GM12878 (cell line): ENCODE data around the gene SELENOO. TPM values are rescaled to one million over a fixed set of nuclear protein-coding genes. Genes with fewer than 3 reads are reported as not detected.
A peak's percentile ranks its signal among the peaks of the same experiment; 100 is the strongest.

Experiments
- ATAC-seq: fragments of 200-7000 bp; cut with Tn5 transposase; 3 replicates; pipeline ENCODE4 v1.9.1; 2020; ENCODE audit warnings: mild to moderate bottlenecking, moderate library complexity
- BruUV-seq: library from RNA; stranded (reverse); fragments of 400-500 nt; replicated peaks from 2 replicates; lab custom pipeline; 2021; lab: Mats Ljungman, UMichigan
- CTCF ChIA-PET: fragments of 300-600 bp; sonication (Branson Sonifier 250); formaldehyde crosslinking; extraction: SDS; loops from one replicate; lab custom pipeline; 2021; ENCODE audit warnings: inconsistent platforms; lab: Yijun Ruan, JAX
- POLR2A ChIA-PET: fragments of 350-600 bp; formaldehyde crosslinking; extraction: SDS; loops from one replicate; lab custom pipeline; 2021; ENCODE audit warnings: inconsistent platforms; lab: Charles Lee
- RAD21 ChIA-PET: fragments of 300-600 bp; sonication (Branson Sonifier 250); formaldehyde crosslinking; loops from one replicate; lab custom pipeline; 2023; ENCODE audit warnings: antibody characterized with exemption; ENCODE audit not compliant: unreplicated experiment; lab: Charles Lee
- SMC1A ChIA-PET: fragments of 300-600 bp; sonication (Branson Sonifier 250); formaldehyde crosslinking; loops from one replicate; lab custom pipeline; 2023; ENCODE audit not compliant: unreplicated experiment, uncharacterized antibody; lab: Charles Lee
- DNase-seq: peaks from one replicate; pipeline ENCODE4 v3.0.0-alpha.2; 2011; ENCODE audit warnings: low read depth, low spot score
- FAIRE-seq: peaks from 3 replicates; lab custom pipeline; 2011; peaks lifted over from hg19 to GRCh38; lab: Jason Lieb, UNC
- H2AFZ ChIP-seq: 2 replicates; pipeline ENCODE4 v1.6.0; 2011; ENCODE audit warnings: low read depth, low read length, control low read depth; ENCODE audit not compliant: control insufficient read depth
- H3K27ac ChIP-seq: 2 replicates; pipeline ENCODE4 v1.5.1; 2011; ENCODE audit warnings: control low read depth; ENCODE audit not compliant: control insufficient read depth, insufficient read depth
- H3K27me3 ChIP-seq, 2 experiments: replicated peaks in 1 of 2; 2 replicates each; pipeline versions ENCODE4 v1.6.0 to v1.6.1; 2011; ENCODE audit warnings: low read length in 1 of 2; ENCODE audit not compliant: control insufficient read depth in 2 of 2, insufficient read depth in 2 of 2
- H3K36me3 ChIP-seq, 2 experiments: 2 replicates each; pipeline ENCODE4 v1.5.1; 2011; ENCODE audit warnings: low read length in 1 of 2; ENCODE audit not compliant: control insufficient read depth in 2 of 2, insufficient read depth in 2 of 2
- H3K4me1 ChIP-seq: 2 replicates; pipeline ENCODE4 v1.6.1; 2011; ENCODE audit warnings: mild to moderate bottlenecking, low read length, moderate library complexity, mixed read lengths; ENCODE audit not compliant: control insufficient read depth, insufficient read depth
- H3K4me2 ChIP-seq: 2 replicates; pipeline ENCODE4 v1.6.0; 2011; ENCODE audit warnings: control low read depth; ENCODE audit not compliant: control insufficient read depth, insufficient read depth
- H3K4me3 ChIP-seq: fragments of 200-600 bp; sonication (generic); 2 replicates; pipeline ENCODE4 v1.5.1; 2016
- H3K79me2 ChIP-seq: 2 replicates; pipeline ENCODE4 v1.6.0; 2011; ENCODE audit warnings: low read length; ENCODE audit not compliant: control insufficient read depth, insufficient read depth
- H3K9ac ChIP-seq: 2 replicates; pipeline ENCODE4 v1.8.0; 2011; ENCODE audit warnings: low read length, control low read depth, mixed read lengths; ENCODE audit not compliant: control insufficient read depth, insufficient read depth
- H3K9me3 ChIP-seq: replicated peaks from 3 replicates; pipeline ENCODE4 v1.5.1; 2011; ENCODE audit warnings: mild to moderate bottlenecking, low read length; ENCODE audit not compliant: control insufficient read depth, insufficient read depth
- H4K20me1 ChIP-seq: 2 replicates; pipeline ENCODE4 v1.6.0; 2011; ENCODE audit not compliant: control insufficient read depth, insufficient read depth
- BMI1 ChIP-seq: fragments of 450-650 bp; IDR thresholded peaks from 2 replicates; pipeline ENCODE4 v1.6.1; 2016; ENCODE audit warnings: mild to moderate bottlenecking, moderate library complexity, borderline replicate concordance
- EGR1 ChIP-seq, 2 experiments: IDR thresholded peaks; 1 replicate in 1 of 2; 2 replicates in 1 of 2; pipeline ENCODE4 v1.6.1; 2011 to 2012; ENCODE audit warnings: low read depth in 2 of 2, low read length in 2 of 2, borderline replicate concordance in 1 of 2, mild to moderate bottlenecking in 1 of 2, moderate library complexity in 1 of 2
- EP300 ChIP-seq, 2 experiments: fragments of 150-350 bp in 1 of 2; IDR thresholded peaks; 2 replicates each; pipeline ENCODE4 v1.6.1; 2011 to 2012; ENCODE audit warnings: low read depth in 2 of 2, low read length in 2 of 2, borderline replicate concordance in 1 of 2, improper control_type of control experiment in 1 of 2, inconsistent platforms in 1 of 2; ENCODE audit not compliant: control insufficient read depth in 1 of 2
- GATAD2B ChIP-seq: fragments of 450-650 bp; conservative IDR thresholded peaks from 2 replicates; pipeline ENCODE4 v1.6.1; 2017; ENCODE audit warnings: low read depth, mild to moderate bottlenecking, moderate library complexity
- NR2C1 ChIP-seq: fragments of 450-650 bp; IDR thresholded peaks from 2 replicates; pipeline ENCODE4 v1.6.1; 2017; ENCODE audit warnings: antibody characterized with exemption, mild to moderate bottlenecking, moderate library complexity
- POLR2A ChIP-seq: IDR thresholded peaks from 2 replicates; pipeline ENCODE4 v1.6.1; 2011; ENCODE audit warnings: low read depth, mild to moderate bottlenecking, low read length
- POU2F2 ChIP-seq: IDR thresholded peaks from 3 replicates; pipeline ENCODE4 v1.6.1; 2011; ENCODE audit warnings: low read depth, mild to moderate bottlenecking, low read length, borderline replicate concordance
- RELA ChIP-seq: fragments of 450-650 bp; IDR thresholded peaks from 2 replicates; pipeline ENCODE4 v1.8.0; 2014; ENCODE audit warnings: borderline replicate concordance; ENCODE audit not compliant: partially characterized antibody
- TCF7 ChIP-seq: IDR thresholded peaks from 2 replicates; pipeline ENCODE4 v1.6.1; 2014; ENCODE audit warnings: antibody characterized with exemption, borderline replicate concordance
- YBX1 ChIP-seq: fragments of 450-650 bp; IDR thresholded peaks from 2 replicates; pipeline ENCODE4 v1.6.1; 2016; ENCODE audit warnings: antibody characterized with exemption
- WGBS: methylation state at CpG from one replicate; pipeline ENCODE4 v1.1.6; 2016; ENCODE audit warnings: low lambda C conversion rate; ENCODE audit not compliant: insufficient replicate concordance, insufficient coverage; ENCODE audit errors: missing lambda C conversion rate; 5-methylcytosine and 5-hydroxymethylcytosine counted together
- in situ Hi-C: fragments of 300-500 bp; cut with MboI; formaldehyde crosslinking; loops from 9 replicates; pipeline ENCODE4 v1.14.3; 2018; ENCODE audit warnings: mixed read lengths
- intact Hi-C: fragments of 100-400 bp; cut with micrococcal nuclease; formaldehyde crosslinking; loops from one replicate; pipeline ENCODE4 v1.14.2; 2022; ENCODE audit not compliant: unreplicated experiment
- polyA plus RNA-seq, 11 experiments: library from polyadenylated mRNA; depleted of rRNA in 4 of 11; unstranded in 6 of 11; stranded (reverse) in 5 of 11; fragments of >200 nt; fragmentation: Nextera tagmentation in 4 of 11; fragmentation: Illumina TruSeq in 1 of 11; extraction: Ambion mirVana in 4 of 11; extraction: Trizol in 1 of 11; gene quantifications; 1 replicate in 1 of 11; 2 replicates in 10 of 11; pipeline versions ENCODE4 v1.2.1 to v1.2.3, GENCODE V29; 2011 to 2016; ENCODE audit warnings: inconsistent platforms in 2 of 11, missing spikeins in 2 of 11, low read depth in 1 of 11
- total RNA-seq, 4 experiments: library from RNA; depleted of rRNA in 3 of 4; stranded (reverse); fragments of >200 nt in 3 of 4; fragmentation: Illumina TruSeq in 1 of 4; extraction: Trizol in 1 of 4; gene quantifications; 2 replicates each; pipeline versions ENCODE4 v1.2.1 to v1.2.3, GENCODE V29; 2013 to 2021
- TF ChIP-seq, protein P1 (sequence below): IDR thresholded peaks from 2 replicates; pipeline ENCODE4 v1.6.1; 2012; ENCODE audit warnings: low read depth, low read length, improper control_type of control experiment
- TF ChIP-seq, protein P2 (sequence below): fragments of 450-650 bp; formaldehyde crosslinking; IDR thresholded peaks from 2 replicates; pipeline ENCODE4 v1.4.0; 2022; ENCODE audit warnings: mild to moderate bottlenecking, moderate library complexity
- TF ChIP-seq, protein P3 (sequence below): fragments of 450-650 bp; IDR thresholded peaks from 2 replicates; pipeline ENCODE4 v1.6.1; 2014; ENCODE audit warnings: mild to moderate bottlenecking

The SELENOO gene
- total and polyA plus RNA-seq, 10 of the 15 experiments (the other 5 are each of a cell fraction or from before 2014, with no cell fraction given) = 0.42 to 23.3 (median 3.3) TPM

DNA sequence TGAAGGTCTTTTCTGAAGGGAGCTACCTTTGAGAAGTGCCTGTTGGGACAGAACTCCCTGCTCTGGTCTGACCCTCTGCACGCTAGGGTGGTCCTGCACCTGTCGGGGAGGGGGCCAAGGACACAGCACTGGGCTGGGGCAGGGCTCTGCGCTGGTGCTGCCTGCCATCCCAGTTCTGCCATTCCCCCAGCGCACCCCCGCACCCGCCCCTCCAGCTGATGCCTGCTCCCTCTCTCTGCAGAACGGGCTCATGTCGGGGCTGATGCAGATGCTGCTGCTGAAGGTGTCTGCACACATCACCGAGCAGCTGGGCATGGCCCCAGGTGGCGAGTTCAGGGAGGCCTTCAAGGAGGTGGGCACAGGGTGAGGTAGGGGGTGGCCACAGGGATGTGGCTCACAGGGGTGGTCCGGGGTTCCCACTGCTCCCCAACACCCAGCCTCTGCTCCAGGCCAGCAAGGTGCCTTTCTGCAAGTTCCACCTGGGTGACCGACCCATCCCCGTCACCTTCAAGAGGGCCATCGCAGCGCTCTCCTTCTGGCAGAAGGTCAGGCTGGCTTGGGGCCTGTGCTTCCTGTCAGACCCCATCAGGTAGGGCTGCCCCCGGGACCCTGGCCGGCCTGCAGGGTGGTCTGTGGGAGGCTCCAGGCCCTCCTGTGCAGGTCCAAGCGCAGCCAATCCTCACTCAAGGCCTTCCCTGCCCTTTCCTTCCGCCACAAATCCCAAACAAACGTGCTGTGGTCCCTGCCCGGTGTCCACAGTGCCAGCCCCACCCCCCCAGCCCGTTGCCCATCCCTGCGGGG is 3.6 kb upstream of the SELENOO start:
- Histone ChIP-seq H3K9me3 (no peaks in the 10 kb centered on the region), H3K9ac (no peak overlapping the region), H3K27ac (no peak overlapping the region), H3K79me2 (peaks cover 30% of the 10 kb centered on the region), H3K36me3 (peaks cover 0 to 45% of the 10 kb centered on the region in 2 experiments; a peak in 3 of 4 replicates), H3K4me3 (no peak overlapping the region), H3K4me2 (no peak overlapping the region), H3K4me1 (peaks cover 37% of the 10 kb centered on the region), H4K20me1 (no peaks in the 10 kb centered on the region), H3K27me3 (no peaks in the 10 kb centered on the region), H2AFZ (no peak overlapping the region)
- TF ChIP-seq YBX1 = no peak
- peak in 1 of 2 experiments; percentile 4; a peak in 1 of 3 replicates for TF ChIP-seq EGR1 (IDR thresholded peaks at IDR 0.05; ENCODE audit: borderline replicate concordance in 1 of 2, low read depth in 2 of 2, low read length in 2 of 2)
- TF ChIP-seq TCF7 = no peak
- TF ChIP-seq, protein P1, sequence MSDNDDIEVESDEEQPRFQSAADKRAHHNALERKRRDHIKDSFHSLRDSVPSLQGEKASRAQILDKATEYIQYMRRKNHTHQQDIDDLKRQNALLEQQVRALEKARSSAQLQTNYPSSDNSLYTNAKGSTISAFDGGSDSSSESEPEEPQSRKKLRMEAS = no peak
- no peak for TF ChIP-seq EP300 (IDR thresholded peaks at IDR 0.05; ENCODE audit: borderline replicate concordance in 1 of 2, control insufficient read depth in 1 of 2, low read depth in 2 of 2, low read length in 2 of 2)
- TF ChIP-seq, protein P2, sequence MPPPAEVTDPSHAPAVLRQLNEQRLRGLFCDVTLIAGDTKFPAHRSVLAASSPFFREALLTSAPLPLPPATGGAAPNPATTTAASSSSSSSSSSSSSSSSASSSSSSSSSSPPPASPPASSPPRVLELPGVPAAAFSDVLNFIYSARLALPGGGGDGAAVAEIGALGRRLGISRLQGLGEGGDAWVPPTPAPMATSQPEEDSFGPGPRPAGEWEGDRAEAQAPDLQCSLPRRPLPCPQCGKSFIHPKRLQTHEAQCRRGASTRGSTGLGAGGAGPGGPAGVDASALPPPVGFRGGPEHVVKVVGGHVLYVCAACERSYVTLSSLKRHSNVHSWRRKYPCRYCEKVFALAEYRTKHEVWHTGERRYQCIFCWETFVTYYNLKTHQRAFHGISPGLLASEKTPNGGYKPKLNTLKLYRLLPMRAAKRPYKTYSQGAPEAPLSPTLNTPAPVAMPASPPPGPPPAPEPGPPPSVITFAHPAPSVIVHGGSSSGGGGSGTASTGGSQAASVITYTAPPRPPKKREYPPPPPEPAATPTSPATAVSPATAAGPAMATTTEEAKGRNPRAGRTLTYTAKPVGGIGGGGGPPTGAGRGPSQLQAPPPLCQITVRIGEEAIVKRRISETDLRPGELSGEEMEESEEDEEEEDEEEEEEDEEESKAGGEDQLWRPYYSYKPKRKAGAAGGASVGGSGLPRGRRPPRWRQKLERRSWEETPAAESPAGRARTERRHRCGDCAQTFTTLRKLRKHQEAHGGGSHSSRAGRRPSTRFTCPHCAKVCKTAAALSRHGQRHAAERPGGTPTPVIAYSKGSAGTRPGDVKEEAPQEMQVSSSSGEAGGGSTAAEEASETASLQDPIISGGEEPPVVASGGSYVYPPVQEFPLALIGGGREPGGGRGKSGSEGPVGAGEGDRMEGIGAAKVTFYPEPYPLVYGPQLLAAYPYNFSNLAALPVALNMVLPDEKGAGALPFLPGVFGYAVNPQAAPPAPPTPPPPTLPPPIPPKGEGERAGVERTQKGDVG (CRISPR knock-in tag) = no peak
- TF ChIP-seq RELA = no peak
- TF ChIP-seq POU2F2 = no peak
- TF ChIP-seq POLR2A = peak; percentile 12; the same call in 1 of the 2 replicates
- TF ChIP-seq BMI1 = no peak
- no peak for TF ChIP-seq GATAD2B
- TF ChIP-seq, protein P3, sequence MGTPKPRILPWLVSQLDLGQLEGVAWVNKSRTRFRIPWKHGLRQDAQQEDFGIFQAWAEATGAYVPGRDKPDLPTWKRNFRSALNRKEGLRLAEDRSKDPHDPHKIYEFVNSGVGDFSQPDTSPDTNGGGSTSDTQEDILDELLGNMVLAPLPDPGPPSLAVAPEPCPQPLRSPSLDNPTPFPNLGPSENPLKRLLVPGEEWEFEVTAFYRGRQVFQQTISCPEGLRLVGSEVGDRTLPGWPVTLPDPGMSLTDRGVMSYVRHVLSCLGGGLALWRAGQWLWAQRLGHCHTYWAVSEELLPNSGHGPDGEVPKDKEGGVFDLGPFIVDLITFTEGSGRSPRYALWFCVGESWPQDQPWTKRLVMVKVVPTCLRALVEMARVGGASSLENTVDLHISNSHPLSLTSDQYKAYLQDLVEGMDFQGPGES = no peak
- no peak for TF ChIP-seq NR2C1
- no TSS peak for BruUV-seq
- RAD21 ChIA-PET = interaction anchor here (1.5 kb wide), 1 partner anchor 10 kb away, joined by 3 read pairs; no protein-coding TSS in a partner anchor
- POLR2A ChIA-PET = no interaction called here
- ATAC-seq (no peak), FAIRE-seq (no peak), DNase-seq (no peak)
- intact Hi-C loops = loop anchor here (10.0 kb wide), 1 partner anchor 262 kb away; no protein-coding TSS in a partner anchor
- SMC1A ChIA-PET = no interaction called here
- in situ Hi-C loops = no loop called here
- CTCF ChIA-PET = interaction anchor here (1.2 kb wide), 1 partner anchor 24 kb away, joined by 3 read pairs; no protein-coding TSS in a partner anchor
- WGBS = 71% methylated on average over 12 of the region's 23 CpGs
